Activated gamma-delta T cell treated with anti-CD3 and anti-CD28 coated beads, Interleukin-2, amount 50 U/mL, for 16 hours (primary cell): Measurements from ENCODE around the gene SNN.

Experiments used
- DNase-seq: peaks from one replicate; pipeline ENCODE4 v3.0.0-alpha.2; 2020; ENCODE audit warnings: low read depth

SNN gene

DNA sequence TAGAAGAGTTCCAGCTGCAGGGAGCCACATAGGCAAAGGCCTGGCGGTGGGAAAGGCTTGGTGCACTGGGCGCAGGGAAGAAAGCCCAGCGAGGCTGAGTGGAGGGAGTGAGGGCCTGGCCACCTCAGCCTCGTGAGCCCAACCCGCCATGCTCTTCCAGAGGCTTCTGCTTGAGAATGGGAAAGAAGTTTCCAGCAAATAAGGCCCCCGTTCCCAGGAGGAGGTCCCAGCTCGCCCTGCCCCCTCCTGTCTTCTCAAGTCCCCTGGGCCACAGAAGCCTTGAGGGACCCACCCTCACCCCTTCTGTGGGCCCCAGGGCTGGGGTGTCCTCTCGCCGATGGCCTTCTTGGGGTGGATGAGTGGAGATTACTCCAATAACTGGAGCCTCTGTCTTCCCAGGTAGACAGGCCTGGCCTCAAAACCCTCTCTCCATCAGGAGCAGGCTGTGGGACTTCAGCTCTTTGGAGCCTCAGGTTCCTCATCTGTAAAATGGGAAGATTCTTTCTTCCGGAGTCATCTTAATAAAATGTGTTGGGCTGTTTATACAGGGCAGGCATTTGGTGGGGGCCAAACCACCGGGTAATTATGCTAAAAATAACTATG, 933 bp upstream of the SNN start:
- DNase-seq, result no peak

DNA sequence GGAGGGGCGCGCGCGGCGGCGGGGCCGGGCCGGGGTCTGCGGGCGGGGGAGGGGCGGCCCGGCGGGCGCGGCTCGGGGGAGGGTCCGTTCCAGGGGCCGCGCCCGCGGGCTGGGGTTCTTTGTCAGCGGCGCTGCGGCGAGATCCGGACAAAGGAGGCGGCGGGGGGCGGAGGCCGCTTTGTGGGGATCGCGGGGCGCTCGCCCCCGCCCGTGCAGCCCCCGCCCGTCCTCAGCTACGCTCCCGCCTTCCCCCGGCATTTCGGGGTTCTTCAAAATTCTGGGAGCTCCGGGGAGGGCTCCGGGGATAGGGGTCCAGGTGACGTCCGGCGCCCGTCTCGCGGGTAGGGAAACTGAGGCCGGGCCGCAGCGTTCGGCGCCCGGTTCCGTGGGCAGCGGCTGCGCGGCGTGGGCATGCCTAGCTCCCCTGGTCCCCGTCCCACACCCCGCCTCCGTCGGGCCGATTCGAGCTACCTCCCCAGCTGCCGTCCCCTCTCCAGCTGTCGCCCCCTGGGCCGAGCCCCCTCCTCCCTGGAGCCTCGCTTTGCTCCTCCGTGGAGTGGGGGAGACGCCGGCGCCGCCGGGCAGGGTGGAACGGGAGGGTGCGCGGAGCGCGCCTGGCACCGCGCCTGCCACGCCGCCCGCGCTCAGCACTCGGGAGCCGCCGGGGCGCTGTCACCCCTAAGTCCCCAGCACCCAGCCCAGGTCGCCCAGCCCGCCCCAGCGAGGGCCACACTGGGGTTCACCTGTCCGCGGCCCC, 546 bp downstream of the SNN start:
- no peak for DNase-seq

DNA sequence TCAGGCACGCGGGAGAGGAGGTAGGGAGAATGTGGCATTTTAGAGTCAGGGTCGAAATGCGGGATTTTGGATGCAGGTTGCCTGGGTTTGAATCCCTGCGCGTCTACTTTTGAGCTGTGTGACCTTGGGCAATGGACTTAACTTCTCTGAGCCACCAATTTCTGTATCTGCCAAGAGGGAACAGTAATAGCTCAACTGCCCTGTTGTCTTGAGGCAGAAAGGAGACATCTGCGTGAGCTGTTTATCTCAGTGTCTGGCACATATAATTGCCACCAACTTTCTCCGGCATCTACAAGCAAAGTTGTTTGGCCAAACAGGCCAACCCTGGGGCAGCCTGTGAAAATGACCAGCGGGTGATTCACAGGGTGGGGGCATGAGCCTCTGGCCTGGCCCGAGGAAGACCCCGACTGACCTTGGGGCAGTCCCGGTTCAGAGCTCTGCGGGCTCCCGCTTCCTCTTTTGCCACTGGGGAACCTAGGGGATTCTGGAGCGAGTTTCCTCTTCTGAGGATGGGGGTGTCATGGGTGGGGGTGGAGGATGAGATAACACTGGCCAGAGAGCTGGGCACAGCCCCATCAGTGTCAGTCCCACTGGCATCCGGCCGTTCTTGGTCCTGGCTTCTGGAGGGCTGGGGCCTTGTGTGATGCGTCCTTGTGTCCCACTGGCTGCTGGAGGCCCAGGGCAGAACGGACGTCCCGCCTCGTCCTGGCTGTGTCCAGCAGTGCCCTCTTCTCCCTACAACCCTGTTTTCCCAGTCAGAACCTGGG, 1.3 kb downstream of the SNN start:
- no peak for DNase-seq

DNA sequence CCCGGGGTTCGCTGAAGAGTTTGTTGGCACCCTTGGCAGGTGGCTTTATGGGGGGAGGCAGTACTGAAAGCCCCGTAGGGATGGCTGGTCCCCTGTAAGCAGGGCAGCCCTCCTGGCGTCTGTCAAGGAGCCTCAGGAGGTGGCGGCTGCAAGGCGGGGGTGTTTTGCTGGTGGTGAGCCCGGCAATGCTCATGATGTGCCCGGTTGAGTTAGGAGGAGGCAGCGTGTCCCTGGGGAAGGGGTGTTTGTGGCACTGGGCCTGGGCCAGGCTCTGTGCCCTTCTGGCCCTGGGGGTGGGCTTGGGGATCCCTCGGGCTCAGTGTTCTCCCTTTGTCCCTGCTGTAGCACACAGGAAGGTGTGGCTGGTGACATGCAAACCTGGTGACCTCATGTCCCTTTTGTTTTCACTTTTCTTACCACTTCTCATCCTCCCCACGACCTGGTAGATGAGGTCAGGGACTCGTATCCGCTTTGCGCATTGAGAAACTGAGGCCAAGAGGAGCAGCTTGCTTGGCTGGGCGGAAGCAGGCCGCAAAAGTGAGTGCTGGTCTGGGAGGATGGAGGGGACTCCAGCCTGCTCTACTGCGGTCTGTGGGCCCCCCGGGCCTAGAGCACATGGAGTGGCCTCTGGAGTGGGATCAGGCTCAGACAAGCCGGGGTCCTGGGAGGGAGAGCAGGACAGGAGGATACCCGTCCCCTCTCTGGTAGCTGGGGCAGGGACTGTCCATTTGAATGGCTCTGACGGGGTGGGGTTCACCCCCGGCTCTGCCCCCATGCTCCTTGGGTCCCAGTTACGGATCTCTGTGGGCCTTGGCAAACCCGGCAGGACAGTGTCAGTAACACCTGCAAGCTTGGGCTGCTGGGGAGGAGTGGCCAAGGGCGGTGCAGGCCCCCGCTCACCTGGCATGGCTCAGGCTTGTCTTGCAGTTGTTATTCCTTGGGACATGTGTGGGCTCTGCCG, 2.2 kb downstream of the SNN start:
- DNase-seq, result no peak

DNA sequence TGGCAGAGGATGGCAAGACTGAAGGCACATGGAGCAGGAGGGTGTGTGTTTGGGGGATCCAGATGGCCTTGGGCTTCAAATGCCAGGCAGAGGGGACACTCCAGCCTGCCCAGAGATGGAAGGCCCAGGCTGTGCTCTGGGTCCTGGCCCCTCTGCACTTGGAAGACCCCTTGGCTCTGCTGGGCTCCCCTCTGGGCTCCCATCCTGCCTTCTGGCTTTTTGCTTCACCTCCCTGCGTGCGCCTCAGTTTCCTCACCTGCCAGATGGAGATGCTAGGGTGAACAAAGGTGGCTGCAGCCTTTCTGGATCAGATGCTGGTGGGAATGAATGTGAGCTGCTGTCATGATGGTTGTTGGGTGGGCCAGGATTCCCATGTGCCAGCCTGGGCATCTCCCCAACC, 3.0 kb downstream of the SNN start:
- DNase-seq, result no peak

DNA sequence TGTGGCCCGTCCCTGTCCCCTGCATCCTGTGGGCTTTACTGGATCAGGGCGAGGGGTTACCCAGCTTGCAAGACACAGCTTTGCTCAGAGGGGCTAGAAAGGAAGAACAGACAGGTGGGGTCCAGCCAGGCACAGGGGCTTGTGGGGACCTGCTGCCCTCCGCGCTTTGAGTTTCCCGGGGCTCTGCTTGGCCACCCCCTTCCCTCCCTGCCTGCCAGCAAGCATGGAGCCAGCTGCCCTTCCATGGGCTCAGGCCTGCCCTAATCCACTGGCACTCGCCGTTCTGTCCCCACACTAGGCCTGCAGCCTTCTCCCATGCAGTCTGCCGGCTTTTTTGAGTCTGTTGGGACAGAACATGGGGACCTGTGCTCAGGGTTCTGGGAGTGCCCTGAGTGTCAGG, 3.4 kb downstream of the SNN start:
- DNase-seq, result no peak

DNA sequence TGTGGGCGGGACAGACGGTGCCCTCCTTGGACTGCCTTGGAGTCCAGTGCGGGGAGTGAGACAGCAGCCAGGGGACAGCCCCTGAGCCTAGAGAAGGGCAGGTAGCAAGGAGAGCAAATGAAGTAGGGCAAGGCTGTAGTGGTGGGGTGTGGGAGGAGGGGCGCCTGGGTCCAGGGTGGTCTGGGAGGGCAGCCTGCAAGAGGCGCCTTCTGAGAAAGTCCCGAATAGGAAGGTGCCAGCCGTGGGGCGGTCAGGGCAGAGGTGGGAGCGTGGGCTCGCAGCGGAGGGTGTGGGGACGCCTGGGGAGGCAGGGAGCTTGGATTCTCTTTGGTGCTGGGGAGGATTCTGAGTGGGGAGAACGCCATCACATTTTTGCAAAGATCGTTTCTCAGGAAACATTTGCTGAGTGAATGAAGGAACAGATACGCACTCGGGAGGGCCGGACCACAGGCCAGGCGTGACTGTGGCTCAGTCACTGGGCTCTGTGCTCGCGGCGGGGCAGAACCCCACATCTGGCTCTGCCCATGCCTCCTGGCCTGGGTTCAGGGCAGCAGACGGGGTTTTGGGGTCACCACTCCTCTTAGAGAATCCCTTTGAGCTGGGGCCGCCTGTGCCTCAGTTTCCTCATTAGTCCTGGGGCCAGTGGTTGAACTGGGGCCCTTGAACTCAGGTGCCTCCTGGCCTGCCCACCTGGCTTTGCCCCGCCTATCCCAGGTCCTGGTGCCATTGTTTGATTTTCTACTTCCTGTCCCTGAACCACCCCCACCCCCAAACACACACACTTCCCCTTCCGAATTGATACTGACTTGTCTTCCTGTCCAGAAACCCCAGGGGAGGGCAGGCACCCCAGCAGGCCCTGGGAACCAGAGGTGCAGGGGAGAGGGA, 4.2 kb downstream of the SNN start:
- no peak for DNase-seq

DNA sequence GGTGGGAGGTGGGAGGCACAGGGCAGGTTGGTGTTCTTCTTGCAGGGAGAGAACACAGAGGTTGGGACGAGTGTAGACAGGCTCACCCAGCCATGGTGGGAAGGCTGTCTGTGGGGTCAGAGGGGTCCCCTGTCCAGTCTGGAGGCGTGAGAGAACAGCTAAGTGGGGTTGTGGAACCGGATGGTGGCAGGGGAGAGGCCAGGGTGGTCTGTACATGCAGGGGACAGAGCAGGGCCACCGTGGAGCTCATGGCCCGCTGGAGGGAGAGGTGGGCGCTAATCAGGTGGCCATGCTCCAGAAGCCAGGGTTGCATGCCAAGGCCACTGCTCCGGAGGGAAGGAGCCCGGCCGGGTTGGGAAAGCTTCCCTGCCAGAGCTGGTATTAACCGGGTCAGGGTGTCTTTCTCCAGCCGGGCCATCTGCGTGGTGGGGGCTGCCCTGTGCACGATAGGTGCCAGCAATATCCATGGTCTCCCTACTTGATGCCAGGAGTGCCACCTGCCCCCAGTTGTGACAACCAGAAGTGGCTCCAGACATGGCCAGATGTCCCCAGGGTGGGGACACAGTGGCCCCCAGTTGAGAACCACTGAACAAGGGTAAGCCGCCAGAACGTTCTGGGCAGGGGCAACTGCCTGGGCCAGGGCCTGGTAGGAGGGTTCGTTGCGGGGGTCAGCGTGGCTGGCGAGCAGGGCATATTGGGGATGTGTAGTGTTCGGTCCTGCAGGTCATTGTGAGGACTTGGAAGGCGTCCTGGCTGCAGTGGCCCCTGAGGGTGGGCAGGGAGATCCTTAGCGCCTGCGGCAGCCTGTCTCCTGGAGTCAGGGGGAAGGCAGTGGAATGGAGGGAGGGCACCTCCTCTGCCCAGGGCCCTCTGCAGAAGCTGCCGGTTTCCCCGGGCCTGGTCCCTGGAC, 5.1 kb downstream of the SNN start:
- DNase-seq, result no peak

DNA sequence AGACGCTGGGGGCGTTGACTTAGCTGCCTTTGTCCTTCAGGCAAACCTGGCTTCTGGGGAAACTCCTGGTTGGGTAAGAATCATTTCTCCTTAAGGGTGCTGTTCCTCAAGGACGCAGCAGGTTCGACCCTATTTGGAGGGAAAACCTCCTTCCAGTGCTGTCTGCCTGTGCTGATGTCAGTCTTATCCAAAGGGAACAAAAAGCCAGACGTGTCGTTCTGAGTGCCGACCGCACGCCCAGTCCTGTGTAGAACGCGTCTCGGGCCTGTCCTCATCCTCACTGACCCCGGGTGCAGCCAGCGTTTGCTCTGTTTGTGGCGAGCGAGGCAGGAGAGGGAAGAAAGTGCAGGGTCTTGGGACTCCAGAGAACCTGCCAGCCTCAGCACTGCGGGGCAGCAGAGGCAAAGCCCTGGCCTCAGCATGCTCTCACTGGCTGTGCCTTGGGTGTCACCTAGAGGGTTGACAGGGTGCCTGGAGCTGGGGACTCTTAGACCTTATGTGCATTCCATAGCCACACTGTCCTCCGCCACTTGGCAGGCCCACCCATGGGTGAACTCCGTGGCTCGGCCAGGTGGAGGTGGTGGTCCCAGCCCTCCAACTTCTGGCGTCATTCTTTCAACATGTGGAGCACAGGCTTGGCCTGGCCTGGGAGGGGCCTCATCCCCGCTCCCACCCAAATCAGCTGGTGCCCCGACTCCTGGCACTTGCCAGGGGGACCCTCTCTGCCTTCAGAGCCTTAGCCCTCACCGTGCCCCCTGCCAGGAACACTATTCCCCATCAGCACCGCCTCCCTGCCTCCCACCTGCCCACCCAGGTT, 6.0 kb downstream of the SNN start:
- DNase-seq, result no peak

DNA sequence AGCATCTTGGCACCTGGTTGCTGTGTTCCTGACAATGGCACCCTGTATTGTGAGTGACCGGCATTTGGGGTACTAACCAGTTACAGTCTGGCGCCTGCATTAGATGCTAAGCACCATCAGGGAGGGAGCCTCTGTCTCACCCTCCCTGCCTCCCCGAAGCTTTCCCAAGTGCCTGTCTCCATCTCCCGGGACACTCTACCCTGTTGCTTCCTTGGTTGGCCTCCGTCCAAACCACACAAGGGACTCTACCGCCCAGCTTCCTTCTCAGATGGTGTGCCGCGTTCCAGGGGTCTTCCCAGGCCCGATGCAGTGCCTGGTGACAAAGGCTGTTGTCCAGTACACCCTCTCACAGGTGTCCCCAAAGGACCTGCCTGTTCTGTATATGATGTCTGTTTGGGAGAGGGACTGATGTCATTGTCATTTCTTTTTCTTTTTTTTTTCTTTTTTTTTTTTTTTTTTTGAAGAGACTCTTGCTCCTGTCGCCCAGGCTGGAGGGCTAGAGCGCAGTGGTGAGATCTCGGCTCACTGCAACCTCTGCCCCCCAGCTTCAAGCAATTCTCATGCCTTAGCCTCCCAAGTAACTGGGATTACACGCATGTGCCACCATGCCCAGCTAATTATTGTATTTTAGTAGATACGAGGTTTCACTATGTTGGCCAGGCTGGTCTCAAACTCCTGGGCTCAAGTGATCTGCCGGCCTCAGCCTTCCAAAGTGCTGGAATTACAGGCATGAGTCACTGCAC, 6.7 kb downstream of the SNN start:
- DNase-seq, result no peak

DNA sequence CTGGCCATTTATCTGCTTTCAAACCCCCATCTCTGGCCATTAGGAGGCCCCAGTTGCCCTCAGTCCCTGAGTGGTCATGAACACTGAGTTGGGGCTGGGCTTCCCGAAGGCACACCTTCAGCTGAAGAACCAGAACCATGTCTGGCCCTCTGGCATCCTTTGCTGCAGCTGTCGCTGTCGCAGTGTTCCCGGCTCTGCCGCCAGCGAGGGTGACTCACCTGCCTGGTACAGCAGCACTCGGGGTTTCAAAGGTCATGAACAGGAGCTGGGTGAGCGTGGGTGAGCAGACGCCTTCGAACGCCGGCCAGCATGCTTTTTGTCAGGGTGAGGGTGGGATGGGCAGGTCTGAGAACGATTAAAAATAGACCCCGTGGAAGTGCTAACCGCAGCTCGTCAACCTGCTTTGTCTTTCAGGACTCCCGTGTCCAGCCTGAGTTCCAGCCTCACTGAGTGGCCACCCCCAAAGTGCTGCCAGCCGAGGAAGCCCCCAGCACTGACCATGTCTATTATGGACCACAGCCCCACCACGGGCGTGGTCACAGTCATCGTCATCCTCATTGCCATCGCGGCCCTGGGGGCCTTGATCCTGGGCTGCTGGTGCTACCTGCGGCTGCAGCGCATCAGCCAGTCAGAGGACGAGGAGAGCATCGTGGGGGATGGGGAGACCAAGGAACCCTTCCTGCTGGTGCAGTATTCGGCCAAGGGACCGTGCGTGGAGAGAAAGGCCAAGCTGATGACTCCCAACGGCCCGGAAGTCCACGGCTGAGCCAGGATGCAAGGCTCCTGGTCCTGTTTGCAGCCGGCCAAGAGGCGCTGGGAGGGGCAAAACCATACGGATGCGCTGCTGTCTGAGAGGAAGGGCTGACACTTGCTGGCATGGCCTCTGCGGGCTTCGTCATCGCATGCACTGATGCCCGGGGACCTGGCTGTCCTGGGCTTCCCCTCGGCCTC, 7.6 kb downstream of the SNN start:
- no peak for DNase-seq

DNA sequence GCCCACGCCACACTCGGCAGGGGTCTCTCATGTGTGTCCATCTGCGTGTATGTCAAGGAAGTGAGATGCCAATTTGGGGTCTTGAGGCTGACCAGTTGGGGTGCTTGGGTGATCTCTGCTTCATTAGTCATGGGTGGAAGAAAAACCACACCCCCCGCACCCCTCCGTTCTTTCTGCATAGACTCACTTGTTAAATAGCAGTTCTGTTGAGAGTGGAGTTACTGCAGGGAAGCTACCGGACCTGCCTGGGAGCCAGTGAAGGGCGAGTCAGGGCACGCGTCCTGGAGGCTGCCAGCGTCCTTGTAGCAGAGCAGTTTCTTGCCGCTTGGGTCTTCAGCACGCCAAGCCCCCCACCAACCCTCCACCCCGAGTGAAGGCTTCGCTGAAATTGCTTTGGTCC, 8.5 kb downstream of the SNN start:
- DNase-seq, result no peak

DNA sequence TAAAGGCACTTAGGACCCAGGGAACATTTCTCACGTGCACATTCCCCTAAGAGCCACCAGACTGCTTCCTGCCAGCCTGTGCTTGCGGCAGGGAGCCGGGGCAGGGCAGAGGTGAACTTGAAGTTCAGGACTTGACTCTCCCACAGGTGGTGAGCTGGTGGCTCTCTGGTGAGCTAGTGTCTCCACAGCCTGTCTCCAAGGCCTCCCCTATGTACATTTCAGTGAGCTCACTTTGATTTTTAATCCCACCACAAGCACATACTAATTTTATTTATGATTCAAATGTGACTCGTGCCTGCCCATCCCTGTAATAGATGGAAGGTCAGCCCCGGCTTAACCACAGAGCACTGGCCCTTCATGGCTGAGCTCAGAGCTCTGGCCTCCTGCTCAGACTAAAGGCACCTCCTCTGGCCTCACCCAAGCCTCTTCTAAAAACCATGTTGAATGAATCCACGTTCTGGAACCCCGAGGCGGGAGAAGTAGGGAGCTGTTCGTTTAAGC, 9.2 kb downstream of the SNN start:
- no peak for DNase-seq

DNA sequence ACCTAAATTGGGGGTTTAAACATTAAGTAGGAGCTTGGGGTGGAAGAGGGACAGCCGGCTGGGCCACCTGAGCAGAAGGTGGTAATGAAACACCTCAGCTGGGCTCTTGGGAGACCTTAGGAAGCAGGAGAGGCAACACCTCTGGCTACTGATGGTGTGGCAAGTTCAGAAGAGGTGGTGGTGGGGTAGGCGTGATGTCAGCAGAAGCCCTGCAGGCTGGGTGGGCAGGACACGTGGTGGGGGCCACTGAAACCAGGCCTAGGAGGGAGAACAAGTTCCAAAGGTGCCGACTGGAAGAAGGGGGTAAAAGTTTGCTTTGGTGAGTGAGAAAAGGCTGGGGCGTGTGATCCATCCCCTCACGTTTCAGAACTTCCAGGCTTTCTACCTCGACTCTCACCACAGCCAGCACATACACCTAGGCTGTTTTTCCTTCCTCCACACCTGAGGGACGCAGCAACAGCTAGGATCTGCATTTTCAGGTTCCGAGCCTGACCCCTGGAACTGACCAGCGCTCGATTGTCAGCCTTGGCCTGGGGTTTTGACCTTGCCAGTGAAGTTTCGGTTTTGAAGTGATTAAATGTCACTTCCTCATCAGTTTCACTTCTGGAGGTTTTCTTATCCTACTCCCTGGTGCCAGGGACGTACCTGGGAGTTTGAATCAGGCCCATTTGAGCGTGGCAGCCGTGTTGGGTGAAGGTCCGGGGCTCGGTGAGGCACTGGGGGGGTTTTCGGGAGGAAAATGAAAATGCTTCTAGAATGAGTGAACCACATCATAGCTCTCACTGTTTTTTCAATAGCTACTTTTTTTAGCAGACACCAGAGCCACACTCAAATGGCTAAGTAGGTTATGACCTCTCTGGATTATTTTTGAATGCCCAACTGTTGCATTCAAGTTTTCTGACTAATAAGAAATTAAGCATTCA, 10.0 kb downstream of the SNN start:
- no peak for DNase-seq

DNA sequence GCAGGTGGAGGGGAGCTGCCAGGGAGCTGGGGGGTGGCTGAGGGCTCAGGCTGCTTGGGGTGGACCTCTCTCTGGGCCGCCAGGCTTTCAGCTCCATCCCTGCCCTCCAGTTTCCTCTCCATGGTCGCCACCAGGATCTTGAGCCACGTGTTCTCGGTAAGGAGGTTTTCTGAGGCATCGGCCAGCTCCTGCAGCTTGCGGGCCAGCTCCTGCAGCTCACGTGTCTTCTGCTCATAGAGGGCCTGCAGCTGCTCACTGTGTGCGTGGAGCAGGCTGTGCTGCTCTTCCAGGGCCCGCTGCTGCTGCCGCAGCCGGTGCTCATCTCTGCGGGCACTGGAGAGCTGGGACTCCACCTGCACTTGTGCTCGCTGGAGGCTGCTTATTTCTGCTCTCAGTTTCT, 11.0 kb downstream of the SNN start:
- DNase-seq, result no peak
